K562 (cell line): ENCODE measurements around the gene ANKS1B.

Experiments used
- ARID2 ChIP-seq: fragments of 450-650 bp; IDR thresholded peaks from 2 replicates; pipeline ENCODE4 v1.6.1; 2017; ENCODE audit warnings: antibody characterized with exemption, mild to moderate bottlenecking
- CBX3 ChIP-seq, 2 experiments: IDR thresholded peaks; 1 replicate in 1 of 2; 2 replicates in 1 of 2; pipeline ENCODE4 v1.6.1; 2012; ENCODE audit warnings: inconsistent platforms in 2 of 2, low read length in 2 of 2, borderline replicate concordance in 1 of 2, control low read depth in 1 of 2
- EP300 ChIP-seq: IDR thresholded peaks from 2 replicates; pipeline ENCODE4 v1.6.1; 2012; ENCODE audit warnings: low read length, improper control_type of control experiment
- FOXK1 ChIP-seq: sonication (generic); formaldehyde crosslinking; IDR thresholded peaks from 2 replicates; pipeline ENCODE4 v1.8.0; 2022; ENCODE audit warnings: missing genetic modification reagents, mild to moderate bottlenecking, borderline replicate concordance
- GATA2 ChIP-seq: sonication (generic); formaldehyde crosslinking; IDR thresholded peaks from 2 replicates; pipeline ENCODE4 v1.4.0; 2020; ENCODE audit warnings: mild to moderate bottlenecking, missing genetic modification reagents
- KLF1 ChIP-seq: fragments of 450-650 bp; IDR thresholded peaks from 2 replicates; pipeline ENCODE4 v1.6.1; 2016; ENCODE audit warnings: missing genetic modification characterization, missing compliant biosample characterization
- PRPF4 ChIP-seq: fragments of 200-400 bp; formaldehyde crosslinking; IDR thresholded peaks from one replicate; pipeline ENCODE4 v1.6.1; 2017; ENCODE audit warnings: low read length, low read depth, mild to moderate bottlenecking; ENCODE audit not compliant: insufficient read depth, poor library complexity, severe bottlenecking
- TAF1 ChIP-seq: IDR thresholded peaks from 2 replicates; pipeline ENCODE4 v1.6.1; 2011; ENCODE audit warnings: mild to moderate bottlenecking, low read length, moderate library complexity; ENCODE audit not compliant: insufficient read depth, control insufficient read depth, severe bottlenecking; ENCODE audit errors: extremely low read depth
- ZNF12 ChIP-seq: sonication (generic); formaldehyde crosslinking; IDR thresholded peaks from 2 replicates; pipeline ENCODE4 v1.4.0; 2020; ENCODE audit warnings: mild to moderate bottlenecking, missing genetic modification reagents
- ZNF217 ChIP-seq: sonication (generic); formaldehyde crosslinking; IDR thresholded peaks from 2 replicates; pipeline ENCODE4 v1.8.0; 2022; ENCODE audit warnings: mild to moderate bottlenecking, missing genetic modification reagents
- ZNF232 ChIP-seq: sonication (generic); formaldehyde crosslinking; IDR thresholded peaks from 2 replicates; pipeline ENCODE4 v1.8.0; 2022; ENCODE audit warnings: mild to moderate bottlenecking, missing genetic modification reagents
- ZNF384 ChIP-seq: IDR thresholded peaks from 2 replicates; pipeline ENCODE4 v1.6.1; 2012; ENCODE audit warnings: low read depth, low read length, improper control_type of control experiment
- TF ChIP-seq, protein P1 (sequence below): sonication (generic); formaldehyde crosslinking; IDR thresholded peaks from 2 replicates; pipeline ENCODE4 v1.8.0; 2022; ENCODE audit warnings: mild to moderate bottlenecking, low read depth, missing genetic modification reagents
- TF ChIP-seq, protein P2 (sequence below): fragments of 450-650 bp; IDR thresholded peaks from 2 replicates; pipeline ENCODE4 v1.6.1; 2017; ENCODE audit warnings: mild to moderate bottlenecking, moderate library complexity

DNA sequence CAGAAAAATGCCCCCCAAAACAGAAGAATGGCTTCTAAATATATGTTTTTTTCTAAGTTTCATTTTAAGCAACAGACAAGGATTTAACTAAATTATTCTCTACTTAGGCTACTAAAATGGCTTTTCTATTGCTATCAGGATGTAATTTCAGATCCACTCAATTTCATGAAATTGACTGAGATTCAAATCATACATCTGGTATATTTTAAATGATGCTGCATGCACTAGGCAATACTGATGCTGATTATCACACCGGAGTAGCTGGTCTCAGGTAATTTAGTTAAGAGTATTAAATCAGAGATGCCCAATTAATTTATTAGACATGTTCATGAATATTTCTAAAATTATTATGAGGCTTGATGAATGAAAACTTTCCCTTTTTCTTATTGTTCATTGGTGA lies 1188.0 kb downstream of the ANKS1B start:
- no peak for TF ChIP-seq FOXK1 (CRISPR knock-in tag)
- TF ChIP-seq ZNF384: no peak
- no peak for TF ChIP-seq EP300
- TF ChIP-seq KLF1 (tag): no peak
- TF ChIP-seq, protein P1, sequence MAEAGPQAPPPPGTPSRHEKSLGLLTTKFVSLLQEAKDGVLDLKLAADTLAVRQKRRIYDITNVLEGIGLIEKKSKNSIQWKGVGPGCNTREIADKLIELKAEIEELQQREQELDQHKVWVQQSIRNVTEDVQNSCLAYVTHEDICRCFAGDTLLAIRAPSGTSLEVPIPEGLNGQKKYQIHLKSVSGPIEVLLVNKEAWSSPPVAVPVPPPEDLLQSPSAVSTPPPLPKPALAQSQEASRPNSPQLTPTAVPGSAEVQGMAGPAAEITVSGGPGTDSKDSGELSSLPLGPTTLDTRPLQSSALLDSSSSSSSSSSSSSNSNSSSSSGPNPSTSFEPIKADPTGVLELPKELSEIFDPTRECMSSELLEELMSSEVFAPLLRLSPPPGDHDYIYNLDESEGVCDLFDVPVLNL (CRISPR knock-in tag): no peak
- no peak for TF ChIP-seq CBX3 (IDR thresholded peaks at IDR 0.05; ENCODE audit: borderline replicate concordance in 1 of 2, low read length in 2 of 2)
- TF ChIP-seq, protein P2, sequence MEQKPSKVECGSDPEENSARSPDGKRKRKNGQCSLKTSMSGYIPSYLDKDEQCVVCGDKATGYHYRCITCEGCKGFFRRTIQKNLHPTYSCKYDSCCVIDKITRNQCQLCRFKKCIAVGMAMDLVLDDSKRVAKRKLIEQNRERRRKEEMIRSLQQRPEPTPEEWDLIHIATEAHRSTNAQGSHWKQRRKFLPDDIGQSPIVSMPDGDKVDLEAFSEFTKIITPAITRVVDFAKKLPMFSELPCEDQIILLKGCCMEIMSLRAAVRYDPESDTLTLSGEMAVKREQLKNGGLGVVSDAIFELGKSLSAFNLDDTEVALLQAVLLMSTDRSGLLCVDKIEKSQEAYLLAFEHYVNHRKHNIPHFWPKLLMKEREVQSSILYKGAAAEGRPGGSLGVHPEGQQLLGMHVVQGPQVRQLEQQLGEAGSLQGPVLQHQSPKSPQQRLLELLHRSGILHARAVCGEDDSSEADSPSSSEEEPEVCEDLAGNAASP: no peak
- no peak for TF ChIP-seq ZNF12 (CRISPR knock-in tag)
- no peak for TF ChIP-seq ZNF217 (CRISPR knock-in tag)
- no peak for TF ChIP-seq GATA2 (CRISPR knock-in tag)
- no peak for TF ChIP-seq TAF1
- no peak for TF ChIP-seq ARID2
- no peak for TF ChIP-seq PRPF4
- TF ChIP-seq ZNF232 (CRISPR knock-in tag): no peak
